GM10266 (cell line): ENCODE measurements around the gene FBXW5.

Source experiments
- DNase-seq: peaks from one replicate; pipeline ENCODE4 v3.0.0; 2012; ENCODE audit errors: extremely low spot score
- TF ChIP-seq, protein P1 (sequence below): IDR thresholded peaks from 2 replicates; pipeline ENCODE4 v1.5.1; 2012; ENCODE audit warnings: mild to moderate bottlenecking, low read depth; ENCODE audit not compliant: control insufficient read depth, insufficient read depth; ENCODE audit errors: missing control alignments

Gene FBXW5

GRCh38 chr9:136931611-136932130 is 12.9 kb downstream of the FBXW5 start:
- TF ChIP-seq, protein P1, sequence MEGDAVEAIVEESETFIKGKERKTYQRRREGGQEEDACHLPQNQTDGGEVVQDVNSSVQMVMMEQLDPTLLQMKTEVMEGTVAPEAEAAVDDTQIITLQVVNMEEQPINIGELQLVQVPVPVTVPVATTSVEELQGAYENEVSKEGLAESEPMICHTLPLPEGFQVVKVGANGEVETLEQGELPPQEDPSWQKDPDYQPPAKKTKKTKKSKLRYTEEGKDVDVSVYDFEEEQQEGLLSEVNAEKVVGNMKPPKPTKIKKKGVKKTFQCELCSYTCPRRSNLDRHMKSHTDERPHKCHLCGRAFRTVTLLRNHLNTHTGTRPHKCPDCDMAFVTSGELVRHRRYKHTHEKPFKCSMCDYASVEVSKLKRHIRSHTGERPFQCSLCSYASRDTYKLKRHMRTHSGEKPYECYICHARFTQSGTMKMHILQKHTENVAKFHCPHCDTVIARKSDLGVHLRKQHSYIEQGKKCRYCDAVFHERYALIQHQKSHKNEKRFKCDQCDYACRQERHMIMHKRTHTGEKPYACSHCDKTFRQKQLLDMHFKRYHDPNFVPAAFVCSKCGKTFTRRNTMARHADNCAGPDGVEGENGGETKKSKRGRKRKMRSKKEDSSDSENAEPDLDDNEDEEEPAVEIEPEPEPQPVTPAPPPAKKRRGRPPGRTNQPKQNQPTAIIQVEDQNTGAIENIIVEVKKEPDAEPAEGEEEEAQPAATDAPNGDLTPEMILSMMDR = no peak
- no peak for DNase-seq

DNA sequence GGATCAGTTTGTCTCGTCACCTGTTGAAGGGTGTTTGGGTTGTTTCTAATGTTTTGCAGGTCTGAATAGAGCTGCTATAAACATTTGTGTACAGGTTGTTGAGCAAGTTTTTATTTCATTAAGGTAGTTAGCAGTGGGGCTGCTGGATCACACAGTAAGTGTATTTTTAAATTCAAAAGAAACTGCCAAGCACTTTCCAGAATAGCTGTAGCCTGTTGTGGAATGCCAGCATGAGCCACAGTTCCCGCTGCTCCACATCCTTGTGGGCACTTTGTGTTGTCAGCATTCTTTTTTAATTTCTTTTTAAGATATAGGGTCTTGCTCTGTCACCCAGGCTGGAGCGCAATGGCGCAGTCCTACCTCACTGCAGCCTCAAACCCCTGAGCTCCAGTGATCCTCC is 14.5 kb downstream of the FBXW5 start:
- TF ChIP-seq, protein P1 = no peak
- no peak for DNase-seq

DNA sequence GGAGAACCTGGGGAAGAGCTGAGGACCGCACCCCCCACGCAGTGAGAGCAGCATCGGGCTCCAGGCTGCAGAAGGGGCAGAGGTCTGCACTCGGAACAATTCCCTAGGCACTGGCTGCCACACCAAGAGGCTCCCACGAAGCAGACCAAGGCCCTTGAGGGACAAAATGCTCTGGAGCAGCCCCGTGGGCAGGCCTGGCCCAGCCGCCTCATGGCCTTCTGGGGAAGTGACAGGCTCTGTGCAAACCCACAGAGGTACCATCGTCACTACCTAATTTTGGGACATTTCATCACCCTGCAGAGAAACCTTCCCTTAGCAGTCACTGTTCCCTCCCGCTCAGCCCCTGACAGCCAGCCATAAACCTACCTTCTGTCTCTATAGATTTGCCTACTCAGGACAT is 15.9 kb downstream of the FBXW5 start:
- no peak for DNase-seq
- TF ChIP-seq, protein P1 = no peak

- no peak for DNase-seq
- TF ChIP-seq, protein P1 = no peak
These were observed 16.9 kb downstream of the FBXW5 start for GRCh38 chr9:136927343-136928271.

GRCh38 chr9:136926749-136927148 is 17.8 kb downstream of the FBXW5 start:
- TF ChIP-seq, protein P1 = no peak
- DNase-seq = no peak

DNA sequence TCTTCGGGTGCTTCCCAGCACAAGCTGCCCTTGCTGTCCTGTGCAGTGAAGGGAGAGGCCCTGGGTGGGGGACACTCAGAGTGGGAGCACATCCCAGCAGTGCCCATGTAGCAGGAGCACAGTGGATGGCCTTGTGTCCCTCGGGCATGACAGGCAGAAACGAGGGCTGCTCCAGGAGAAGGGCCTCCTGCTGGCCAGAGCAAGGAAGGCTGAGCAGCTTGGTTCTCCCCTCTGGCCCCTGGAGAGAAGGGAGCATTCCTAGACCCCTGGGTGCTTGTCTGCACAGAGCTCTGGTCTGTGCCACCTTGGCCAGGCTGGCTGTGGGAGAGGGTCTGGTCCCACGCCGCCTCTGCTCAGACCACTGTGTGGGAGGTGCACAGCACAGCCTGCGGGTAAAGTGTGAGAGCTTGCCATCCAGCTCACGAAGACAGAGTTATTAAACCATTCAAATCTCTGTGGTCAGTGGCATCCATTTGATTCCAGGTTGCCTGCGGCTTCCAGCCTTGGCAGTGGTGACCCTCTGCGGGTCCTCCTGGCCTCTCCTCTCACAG is 18.3 kb downstream of the FBXW5 start:
- TF ChIP-seq, protein P1 = no peak
- no peak for DNase-seq

- no peak for DNase-seq
- TF ChIP-seq, protein P1 = peak; percentile 13
These were observed 19.0 kb downstream of the FBXW5 start for GRCh38 chr9:136925414-136926153.
